Renal cortex interstitium (tissue), 11 donors: ENCODE results near the gene S100A12. TPM values are rescaled to one million over a fixed set of nuclear protein-coding genes. Genes with fewer than 3 reads are reported as not detected.

Experiments used
- DNase-seq, 11 donors: peaks; one replicate each; pipeline ENCODE4 v3.0.0-alpha.2; 2013; ENCODE audit warnings: low read depth in 9 of 11, low spot score in 4 of 11; ENCODE audit errors: extremely low read depth in 1 of 11
- polyA plus RNA-seq, 3 donors: library from polyadenylated mRNA; unstranded; fragments of 120-200 nt; gene quantifications; one replicate each; pipeline ENCODE4 v1.2.1, GENCODE V29; 2013; ENCODE audit not compliant: insufficient read length in 3 of 3

Gene S100A12
- polyA plus RNA-seq, 3 donors = 1.3 to 2.6 (median 2.4) TPM

- no peak for DNase-seq
Observed at GRCh38 chr1:153380711-153381110, 5.3 kb upstream of the S100A12 start.

GRCh38 chr1:153379591-153379990 is 4.2 kb upstream of the S100A12 start:
- DNase-seq = no peak

- no peak for DNase-seq
Observed at GRCh38 chr1:153374071-153374470, 1.4 kb downstream of the S100A12 start.

GRCh38 chr1:153372571-153372970 is 2.9 kb downstream of the S100A12 start:
- DNase-seq = no peak

- DNase-seq = no peak
Observed at GRCh38 chr1:153371231-153371630, 4.2 kb downstream of the S100A12 start.

GRCh38 chr1:153370146-153370545 is 5.3 kb downstream of the S100A12 start:
- DNase-seq = peak in 1 of 11 donors; percentile 51

- DNase-seq = no peak
Observed at GRCh38 chr1:153368495-153368894, 6.9 kb downstream of the S100A12 start.

- DNase-seq = no peak
Observed at GRCh38 chr1:153367090-153367489, 8.3 kb downstream of the S100A12 start.

GRCh38 chr1:153366261-153366660 is 9.2 kb downstream of the S100A12 start:
- no peak for DNase-seq

GRCh38 chr1:153365696-153366095 is 9.7 kb downstream of the S100A12 start:
- no peak for DNase-seq

- DNase-seq = no peak
Observed at GRCh38 chr1:153364766-153365666, 10.4 kb downstream of the S100A12 start.

- no peak for DNase-seq
Observed at GRCh38 chr1:153364156-153364555, 11.3 kb downstream of the S100A12 start.

- no peak for DNase-seq
Observed at GRCh38 chr1:153363641-153364040, 11.8 kb downstream of the S100A12 start.

- DNase-seq = peak in 10 of 11 donors; percentile 29 to 75 (median 60)
Observed at GRCh38 chr1:153362187-153362775, 13.1 kb downstream of the S100A12 start.

GRCh38 chr1:153361480-153362109 is 13.8 kb downstream of the S100A12 start:
- DNase-seq = no peak

GRCh38 chr1:153360592-153361479 is 14.6 kb downstream of the S100A12 start:
- no peak for DNase-seq

- DNase-seq = no peak
Observed at GRCh38 chr1:153360190-153360589, 15.2 kb downstream of the S100A12 start.

GRCh38 chr1:153359241-153359640 is 16.2 kb downstream of the S100A12 start:
- DNase-seq = no peak

GRCh38 chr1:153358691-153358975 is 16.8 kb downstream of the S100A12 start:
- no peak for DNase-seq
